Activated gamma-delta T cell (primary cell): ENCODE results near the gene DOCK9.

Experiments used
- DNase-seq: peaks from one replicate; lab custom pipeline; 2025; lab: John Stamatoyannopoulos, UW

DOCK9 gene

DNA sequence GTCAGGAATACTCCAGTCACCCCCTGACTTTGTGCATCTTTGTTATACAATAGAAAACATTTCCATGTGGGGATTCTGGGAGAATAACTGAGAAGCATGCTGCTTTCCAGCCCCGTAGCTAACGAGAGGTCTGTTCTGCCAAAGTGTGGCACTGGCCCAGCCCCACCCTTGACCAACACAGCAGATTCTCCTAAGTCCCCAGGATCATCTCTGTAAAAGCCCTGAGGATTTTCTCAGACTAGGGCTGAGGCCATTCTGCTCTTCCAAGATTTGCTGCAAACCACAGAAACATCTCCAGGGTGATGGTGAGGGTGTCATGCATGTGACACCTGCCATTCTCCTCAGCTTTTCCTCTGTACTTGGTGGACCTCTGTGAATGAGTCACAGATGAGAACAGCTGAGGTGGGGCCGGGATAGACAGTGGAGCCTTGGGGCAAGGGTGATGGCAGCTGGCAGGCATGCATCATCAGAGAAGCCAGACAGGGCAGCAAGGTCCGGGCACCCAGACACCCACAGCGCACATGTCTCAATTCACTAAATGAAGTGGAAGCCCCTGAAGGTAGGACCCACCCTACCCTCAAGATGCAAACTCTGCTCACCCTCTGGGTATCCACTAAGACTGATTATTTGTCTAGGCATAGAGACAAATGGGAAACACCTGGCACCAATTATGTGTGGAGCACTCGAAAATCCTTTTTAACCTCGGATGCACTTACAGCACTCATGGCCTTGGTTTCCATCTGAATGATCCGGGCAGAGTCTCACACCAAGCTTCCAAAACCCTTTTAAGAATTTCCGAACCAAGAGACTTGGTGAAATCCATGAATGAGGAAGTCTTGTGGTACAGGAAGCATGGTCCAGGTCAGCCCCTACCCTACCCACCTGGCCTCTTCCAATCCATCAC, 20.1 kb upstream of the DOCK9 start:
- DNase-seq: no peak

DNA sequence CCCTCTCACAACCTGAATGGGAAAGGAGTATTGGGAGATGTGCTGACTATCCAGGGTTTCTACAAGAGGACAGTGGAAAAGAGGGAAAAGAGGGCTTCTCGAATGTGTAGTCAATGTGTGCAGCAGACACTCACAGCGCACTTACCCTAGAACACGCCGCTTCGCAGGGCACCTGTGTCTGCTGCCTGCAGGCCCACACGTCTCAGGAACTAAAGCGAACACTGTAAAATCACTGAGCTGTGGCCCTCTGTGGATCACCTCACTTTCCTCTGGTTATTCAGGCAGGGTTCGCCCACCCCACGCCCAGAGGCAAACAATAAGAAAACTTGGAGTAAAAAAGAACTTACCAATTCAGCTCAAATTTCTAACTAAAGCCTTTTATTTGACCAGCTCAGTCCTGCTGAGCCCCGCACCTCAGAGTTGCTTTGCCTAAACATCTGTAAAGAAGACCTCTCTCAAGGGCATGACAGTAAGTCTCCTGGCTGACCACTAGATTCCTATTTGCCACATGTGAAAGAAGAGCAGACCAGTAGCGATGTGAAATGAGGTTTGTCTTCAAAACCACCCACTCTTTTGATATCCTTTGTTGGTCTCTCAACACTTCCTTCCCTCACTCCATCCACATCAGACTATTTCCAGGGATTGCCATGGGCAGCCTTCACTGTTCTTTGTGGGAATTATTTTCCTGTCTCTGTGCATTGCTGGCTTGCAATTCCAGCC, 19.3 kb upstream of the DOCK9 start:
- DNase-seq: no peak

DNA sequence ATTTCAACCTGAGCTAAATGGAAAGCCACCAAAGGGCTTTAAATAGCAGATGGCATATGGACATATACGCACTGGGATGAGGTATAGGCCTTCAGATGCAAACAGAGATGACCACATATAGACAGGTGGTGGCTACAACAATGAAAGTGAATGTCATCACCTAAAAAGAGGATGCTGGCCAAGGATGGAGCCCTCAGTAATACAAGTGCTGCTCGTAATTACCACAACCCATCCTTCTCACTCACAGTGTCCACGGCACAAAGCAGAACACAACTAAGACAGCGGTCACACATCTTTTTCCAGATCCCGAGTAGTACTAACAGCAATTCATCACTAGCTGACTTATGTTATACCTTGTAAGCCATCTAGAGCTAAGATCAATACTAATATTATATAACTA, 18.2 kb upstream of the DOCK9 start:
- DNase-seq: no peak

DNA sequence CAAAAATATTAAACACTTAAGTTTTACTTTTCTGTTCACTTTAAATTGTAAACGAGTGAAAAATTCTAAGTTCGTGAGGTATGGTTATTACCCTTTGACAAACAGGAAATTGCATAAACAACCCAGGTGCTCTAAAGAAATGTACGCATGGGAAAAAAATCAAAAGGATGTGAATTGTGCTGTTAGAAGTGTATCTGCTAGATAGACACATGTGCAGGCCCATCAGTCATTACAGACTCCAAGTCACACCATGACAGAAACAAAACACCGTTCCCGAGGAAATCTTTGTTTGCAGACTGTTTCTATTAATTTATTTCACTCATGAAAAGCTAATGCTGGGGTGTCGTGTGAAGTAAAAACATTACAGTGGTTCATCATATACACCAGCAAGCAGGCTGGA, 17.0 kb upstream of the DOCK9 start:
- DNase-seq: no peak

DNA sequence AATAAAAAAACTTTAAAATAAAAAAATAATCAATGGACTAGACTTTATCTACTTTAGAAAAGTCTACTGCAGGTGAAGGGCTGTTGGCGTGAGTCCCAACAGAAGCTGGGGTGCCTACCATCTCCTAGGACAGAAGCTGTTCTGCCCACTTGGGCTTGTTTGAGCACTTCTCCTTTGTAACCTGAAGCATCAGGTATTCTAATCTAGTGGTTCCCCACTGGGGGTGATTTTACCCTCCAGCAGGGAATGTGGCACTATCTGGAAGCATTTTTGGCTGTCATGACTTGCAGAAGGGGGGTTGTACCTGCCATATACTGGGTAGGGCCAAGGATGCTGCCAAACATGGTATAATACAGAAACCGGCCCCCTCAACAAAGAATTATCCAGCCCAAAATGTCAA, 16.2 kb upstream of the DOCK9 start:
- DNase-seq: no peak

DNA sequence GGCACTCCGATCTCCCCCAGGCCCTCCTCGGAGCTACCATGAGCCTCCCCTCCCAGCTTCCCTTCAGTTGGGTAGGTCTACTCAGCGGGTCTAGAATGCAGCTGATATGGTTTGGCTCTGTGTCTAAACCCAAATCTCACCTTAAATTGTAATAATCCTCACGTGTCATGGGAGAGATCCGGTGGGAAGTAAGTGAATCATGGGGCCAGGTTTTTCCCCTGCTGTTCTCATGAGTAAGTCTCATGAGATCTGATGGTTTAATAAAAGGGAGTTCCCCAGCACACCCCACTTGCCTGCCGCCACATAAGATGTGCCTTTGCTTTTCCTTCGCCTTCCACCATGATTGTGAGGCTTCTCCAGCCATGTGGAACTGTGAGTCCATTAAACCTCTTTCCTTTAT, 14.5 kb upstream of the DOCK9 start:
- no peak for DNase-seq

DNA sequence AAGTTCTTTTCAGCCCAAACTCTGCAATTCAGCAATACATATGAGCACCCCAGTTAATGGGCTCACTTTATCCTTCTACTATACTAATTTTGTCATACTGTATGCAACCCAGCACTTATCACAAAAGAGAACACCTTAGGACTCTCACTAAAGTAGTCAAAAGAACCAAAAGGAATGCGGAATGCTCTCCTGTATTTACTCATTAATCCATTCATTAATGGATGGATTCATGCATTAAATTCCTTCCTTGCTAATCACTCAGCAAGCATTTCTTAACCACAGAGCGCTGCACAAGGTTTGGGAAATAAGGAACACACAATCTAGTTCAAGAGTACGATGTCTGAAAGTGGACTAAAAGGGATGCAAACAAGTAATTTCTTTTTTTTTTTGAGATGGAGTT, 12.8 kb upstream of the DOCK9 start:
- DNase-seq: no peak

DNA sequence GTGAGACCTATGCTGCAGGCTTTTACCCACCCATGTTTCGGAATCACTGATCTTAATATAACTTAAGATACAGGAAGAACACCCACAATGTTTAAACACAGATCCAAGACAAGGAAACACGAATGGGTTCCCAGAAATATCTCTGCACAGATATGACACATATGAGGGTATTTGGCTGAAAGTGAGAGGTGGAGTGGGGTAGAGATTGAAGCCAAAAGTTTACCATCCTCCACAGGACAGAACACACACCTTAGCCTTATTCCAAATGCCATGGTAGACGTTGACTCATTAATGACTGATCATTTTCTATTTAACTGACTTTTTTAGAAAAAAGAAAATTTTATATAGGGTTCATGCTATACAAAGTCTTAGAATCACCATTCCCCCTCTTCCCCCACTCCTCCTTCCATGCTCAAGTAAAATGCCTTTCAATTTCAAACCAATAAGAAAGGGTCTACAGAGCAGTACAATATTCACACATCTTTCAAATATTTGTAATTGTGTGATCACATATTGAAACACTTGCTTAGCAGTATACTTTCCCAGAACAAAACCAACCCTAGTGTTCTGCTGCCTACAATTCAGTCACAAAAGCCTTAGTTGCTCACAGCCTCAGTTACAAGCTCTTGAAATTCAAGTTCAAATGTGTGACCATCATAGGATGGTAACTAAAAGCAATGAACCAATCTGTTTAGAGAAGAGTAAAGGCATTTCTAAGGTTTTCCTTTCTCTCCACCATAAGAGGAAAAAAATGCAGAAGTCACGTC, 11.8 kb upstream of the DOCK9 start:
- no peak for DNase-seq

DNA sequence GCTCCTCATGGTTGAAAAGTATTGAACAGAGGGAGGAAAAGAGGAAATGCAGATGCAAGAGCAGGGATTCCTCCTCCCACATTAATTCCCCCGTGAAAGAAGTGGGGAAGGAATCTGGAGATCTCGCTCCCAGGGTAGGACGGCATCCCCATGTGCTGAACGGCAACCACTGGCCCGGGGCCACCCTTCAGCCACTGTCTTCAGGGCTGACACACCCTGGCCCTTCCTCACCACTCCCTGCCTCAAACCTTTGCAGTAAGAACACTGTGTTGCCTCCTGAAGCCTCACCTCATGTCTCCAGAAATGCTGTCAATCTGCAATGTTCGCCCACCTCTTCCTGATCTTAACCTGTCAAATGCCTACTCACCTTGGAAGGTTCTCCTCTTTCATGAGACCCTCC, 10.9 kb upstream of the DOCK9 start:
- no peak for DNase-seq

DNA sequence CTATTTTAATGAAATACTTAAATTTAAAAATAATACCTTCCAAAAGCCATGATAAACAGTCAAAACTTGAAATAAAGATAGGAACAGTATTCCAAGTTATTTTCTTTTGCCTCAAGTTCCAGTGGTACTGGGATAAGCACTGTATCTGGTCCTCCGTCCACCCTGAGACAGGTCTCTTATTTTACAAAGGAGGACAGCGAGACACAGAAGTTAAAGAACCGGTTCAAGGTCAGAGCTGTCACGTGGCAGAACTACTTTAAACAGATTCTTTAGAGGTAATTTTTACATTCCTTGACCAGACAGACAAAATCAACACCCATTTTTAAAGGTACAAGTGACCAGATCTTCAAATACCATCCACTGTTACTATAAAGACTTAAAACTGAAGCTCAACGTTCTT, 10.4 kb upstream of the DOCK9 start:
- DNase-seq: no peak

DNA sequence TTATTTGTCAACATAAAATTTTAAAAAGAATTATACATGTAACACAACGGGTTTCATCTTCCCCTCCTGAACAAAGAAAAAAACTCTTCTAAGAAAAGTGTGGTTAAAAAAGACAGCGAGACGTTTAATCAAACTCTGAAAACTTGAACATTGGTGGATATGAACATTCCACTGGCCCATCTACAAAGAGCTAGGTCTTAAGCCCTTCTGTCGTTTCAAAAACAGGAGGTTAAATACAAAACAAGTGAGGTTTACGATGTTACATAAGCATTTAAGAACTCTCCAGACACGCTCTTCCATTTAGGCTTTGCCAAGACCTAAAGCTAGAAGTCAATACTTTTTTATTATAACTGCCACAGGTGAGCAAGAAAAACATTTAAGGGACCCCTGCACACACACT, 9.4 kb upstream of the DOCK9 start:
- DNase-seq: no peak

DNA sequence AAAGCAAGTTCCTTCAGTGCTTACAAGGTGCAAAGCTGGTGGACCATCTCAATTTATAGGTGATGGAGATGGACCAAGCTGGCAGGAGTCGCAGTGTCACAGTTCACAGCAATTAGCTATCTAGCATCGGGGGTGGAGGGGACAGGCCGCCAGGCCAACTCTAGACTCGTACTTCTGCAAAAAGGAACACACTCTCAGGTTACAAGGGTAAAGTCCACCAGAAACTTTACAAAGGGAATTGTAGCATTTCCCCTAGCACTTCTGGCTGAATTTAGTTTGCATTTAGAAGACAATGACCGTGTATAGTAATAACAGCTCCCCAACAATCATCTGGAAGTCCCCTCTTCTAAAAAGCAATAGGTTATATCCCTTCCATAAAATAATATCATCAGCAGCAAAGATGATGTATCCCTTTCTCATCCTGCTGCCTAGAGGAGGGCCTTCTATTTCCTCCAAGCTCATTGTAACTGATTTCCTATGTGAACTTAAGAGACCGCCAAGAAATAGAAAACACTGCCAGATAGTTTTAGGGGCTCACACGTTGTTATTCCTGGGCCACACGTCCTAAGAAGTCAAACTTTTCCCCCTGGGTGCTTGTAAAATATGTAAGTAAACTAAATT, 8.5 kb upstream of the DOCK9 start:
- DNase-seq: no peak

DNA sequence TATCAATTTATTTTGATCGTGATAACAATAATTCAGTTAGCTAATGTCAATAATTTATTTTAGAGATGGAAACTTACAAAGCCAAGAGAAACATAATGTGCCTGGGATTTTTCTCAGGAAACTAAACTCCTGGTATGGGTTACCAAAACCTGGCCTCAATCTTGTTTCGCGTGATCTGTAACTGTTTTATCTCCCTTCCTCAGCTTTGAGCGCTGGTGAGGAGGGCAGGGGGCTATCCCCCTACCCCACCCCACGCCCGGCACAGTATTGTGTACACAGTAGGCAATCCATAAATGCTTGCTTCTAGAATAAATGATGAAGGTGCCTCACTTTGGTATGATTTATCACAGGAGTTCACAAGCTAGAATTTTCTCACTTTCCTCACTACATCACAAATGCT, 7.7 kb upstream of the DOCK9 start:
- DNase-seq: no peak

DNA sequence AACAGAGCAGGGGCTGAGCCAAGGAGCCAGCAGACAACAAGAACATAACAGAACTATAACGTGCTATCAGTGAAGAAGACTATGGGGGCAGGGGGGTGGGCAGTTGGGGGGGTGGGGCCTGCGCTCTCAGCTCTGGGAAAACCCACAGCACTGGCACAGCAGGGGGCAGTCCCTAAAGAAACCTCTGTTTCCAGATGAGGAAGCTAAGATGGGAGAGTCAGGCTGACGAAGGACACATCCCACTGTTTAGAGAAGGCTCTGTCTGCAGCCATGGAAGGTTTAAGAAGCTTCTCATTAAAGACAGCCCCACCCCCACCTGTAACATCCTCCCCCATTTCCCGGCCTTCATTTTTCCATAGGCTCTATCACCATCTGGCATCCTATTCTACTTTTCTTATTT, 7.1 kb upstream of the DOCK9 start:
- DNase-seq: no peak

DNA sequence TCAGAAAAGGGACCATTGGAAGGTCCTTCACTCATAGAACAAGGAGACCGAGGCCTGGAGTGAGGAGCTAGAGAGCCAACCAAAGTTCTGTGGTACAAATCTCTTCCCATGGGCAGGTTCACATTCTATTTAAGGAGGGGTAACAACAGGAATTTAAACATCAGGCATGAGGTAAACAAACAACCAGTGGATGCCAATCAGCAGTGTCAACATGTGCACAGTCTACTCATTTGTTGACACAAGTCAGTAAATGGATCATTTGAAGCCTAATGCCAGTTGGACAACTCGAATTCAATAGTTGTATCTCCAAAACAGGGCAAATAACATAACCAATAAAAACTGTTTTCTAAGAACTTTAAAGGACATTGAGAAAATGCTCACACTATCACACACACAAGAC, 6.3 kb upstream of the DOCK9 start:
- DNase-seq: no peak

DNA sequence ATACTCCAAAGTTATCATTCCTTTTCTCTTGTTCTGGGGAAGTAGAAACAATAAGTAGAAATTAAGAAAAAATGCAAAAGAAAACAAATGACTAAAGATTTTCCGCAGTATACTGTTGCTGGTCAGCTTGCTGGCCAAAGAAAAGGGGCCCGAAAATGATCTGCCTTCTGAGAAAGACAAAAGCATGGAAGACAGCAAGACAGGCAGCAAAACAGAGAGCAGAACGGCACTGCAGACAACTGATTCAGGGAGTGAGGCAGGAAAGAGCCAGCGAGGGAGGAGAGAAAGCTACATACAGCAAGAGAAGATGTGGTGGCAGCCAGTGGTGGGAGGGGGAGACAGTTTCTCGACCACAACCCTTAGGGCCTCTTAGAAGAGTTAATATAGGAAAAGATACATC, 5.3 kb upstream of the DOCK9 start:
- no peak for DNase-seq

DNA sequence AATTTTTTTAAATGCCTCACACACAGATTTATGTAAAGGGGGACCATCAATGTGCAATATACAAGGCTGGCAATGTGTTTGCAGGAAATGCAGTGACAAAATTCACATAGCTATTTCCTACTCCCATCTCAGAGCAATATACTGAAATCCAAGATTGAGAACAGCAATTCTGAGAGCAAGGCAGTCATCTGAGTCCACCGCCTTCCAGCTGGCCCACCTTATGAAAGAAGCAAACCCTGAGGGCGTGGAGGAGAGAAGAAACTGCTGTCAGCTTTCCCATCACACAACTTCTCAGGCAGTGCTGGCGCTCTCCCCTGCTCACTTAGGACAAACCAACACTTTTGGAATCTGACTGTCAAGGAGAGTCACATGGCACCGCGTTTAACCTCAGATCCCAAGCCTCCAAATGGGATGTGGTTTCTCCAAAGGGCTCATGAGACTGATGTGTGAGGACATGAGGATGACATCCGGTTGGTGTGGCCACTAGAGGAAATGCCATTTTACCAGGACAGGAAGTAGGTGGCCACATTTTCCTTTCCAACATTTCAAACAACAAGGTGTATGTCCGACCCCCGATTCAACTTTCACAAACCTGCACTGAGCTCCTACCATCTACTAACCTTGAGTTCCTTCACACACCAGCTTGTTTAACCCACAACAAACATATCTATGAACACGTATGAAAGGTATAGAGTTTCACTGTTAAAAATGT, 3.7 kb upstream of the DOCK9 start:
- no peak for DNase-seq

DNA sequence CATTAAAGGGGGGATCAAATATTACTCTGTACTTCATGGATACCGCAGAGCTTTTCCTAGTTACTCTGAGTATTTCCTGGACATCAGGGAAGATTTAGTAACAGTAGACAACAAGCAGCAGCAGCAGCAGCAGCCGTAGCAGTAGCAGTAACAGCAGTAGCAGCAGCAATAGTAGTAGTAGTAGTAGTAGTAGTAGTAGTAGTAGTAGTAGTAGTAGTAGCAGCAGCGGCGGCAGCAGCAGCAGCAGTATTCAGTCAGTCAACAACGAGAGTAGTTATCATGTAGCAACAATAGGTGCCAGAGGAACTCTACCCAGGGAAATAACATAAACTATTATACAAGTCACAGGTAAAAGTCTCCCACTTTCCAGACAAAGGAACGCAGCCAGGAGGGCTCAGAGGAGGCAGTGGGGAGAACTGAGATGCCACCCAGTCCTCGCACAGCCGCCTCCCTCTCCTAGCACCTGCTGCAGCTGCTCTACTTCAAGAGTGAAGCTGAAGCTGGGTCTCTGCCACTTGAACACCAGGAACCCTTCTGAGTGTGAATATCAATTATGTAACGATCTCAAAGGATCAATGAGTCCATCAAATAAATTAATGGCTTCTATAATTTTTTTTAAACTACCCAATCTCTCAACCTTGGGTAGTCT, 1.3 kb upstream of the DOCK9 start:
- DNase-seq: no peak

DNA sequence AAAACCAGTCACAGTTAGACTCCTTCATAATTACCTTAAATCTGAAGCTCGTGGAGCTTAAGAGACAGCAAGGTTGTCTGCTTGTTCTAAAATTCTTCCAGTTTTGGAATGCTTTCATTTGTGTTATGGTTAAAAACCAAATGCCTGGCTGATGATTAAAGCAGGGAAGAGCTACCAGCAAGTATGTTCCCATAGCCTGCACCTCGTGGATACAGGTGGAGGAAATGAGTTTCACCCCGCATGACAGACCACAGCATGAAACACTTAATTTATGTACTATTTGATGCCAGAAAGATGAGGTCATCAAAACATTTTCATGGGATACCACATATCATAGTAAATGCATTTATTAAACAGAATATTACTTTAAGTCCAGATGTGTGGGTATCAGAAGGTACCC, 416 bp upstream of the DOCK9 start:
- DNase-seq: no peak

DNA sequence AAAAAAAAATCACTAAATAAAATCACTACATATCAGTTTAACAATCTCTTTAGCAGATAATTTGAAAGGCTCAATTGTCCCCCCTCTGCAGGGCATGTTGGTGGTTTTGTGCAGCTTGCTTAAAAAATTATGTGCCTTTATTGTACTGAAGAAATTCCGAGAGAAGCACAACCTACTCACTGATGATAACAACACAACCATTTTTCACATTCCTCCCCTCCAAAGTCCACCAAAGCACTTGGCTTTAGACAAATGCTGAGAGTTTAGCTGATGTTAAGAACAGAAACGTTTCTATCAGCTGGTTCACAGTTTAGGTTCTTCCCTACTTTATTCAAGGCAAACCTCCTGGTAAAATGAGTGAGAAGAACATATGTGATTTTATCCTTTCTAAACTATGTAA, 923 bp downstream of the DOCK9 start:
- no peak for DNase-seq

DNA sequence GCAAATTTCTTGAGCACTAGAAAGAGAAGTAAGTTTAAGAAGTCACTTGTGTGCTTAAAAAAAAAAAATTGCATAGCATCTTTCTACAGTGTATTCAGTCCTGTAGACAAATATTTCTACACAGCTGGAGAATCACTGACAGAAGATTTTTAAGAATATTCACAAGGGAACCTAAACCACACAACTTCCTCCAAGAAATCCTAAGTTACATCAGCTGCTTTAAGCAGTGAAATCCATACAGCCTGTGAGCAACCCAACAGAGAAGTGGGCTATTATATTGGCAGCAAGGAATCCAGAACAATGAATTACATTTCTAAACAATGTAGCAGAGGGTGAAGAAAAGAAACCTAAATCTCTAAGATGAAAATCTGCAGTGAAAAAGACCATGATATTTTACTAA, 1.5 kb downstream of the DOCK9 start:
- no peak for DNase-seq
